WTC11 (cell line): ENCODE data around the gene TSEN54. TPM values are rescaled to one million over a fixed set of nuclear protein-coding genes. Genes with fewer than 3 reads are reported as not detected.
A peak's percentile ranks its signal among the peaks of the same experiment; 100 is the strongest.

Source experiments
- ATAC-seq: fragments of 200-7000 bp; cut with Tn5 transposase; 2 replicates; pipeline ENCODE4 v1.10.0; 2021; ENCODE audit warnings: mild to moderate bottlenecking, moderate library complexity
- CTCF ChIA-PET: fragments of 300-600 bp; sonication (Branson Sonifier 250); formaldehyde crosslinking; loops from one replicate; lab custom pipeline; 2021; ENCODE audit warnings: antibody characterized with exemption; lab: Charles Lee
- POLR2A ChIA-PET: fragments of 350-600 bp; sonication (Branson Sonifier 250); formaldehyde crosslinking; loops from one replicate; lab custom pipeline; 2021; ENCODE audit warnings: antibody characterized with exemption; lab: Charles Lee
- DNase-seq: peaks from one replicate; pipeline ENCODE4 v3.0.0; 2021; ENCODE audit warnings: low spot score
- H3K27ac Mint-ChIP-seq: 2 replicates; pipeline ENCODE4 v1.8.0; 2021; ENCODE audit warnings: mixed read lengths
- H3K27me3 Mint-ChIP-seq: 2 replicates; pipeline ENCODE4 v1.8.0; 2021; ENCODE audit warnings: low read depth, mild to moderate bottlenecking, moderate library complexity, mixed read lengths
- H3K36me3 Mint-ChIP-seq: 2 replicates; pipeline ENCODE4 v1.8.0; 2021; ENCODE audit warnings: mixed read lengths
- H3K4me1 Mint-ChIP-seq: 2 replicates; pipeline ENCODE4 v1.8.0; 2022; ENCODE audit warnings: mixed read lengths
- H3K4me3 Mint-ChIP-seq: 2 replicates; pipeline ENCODE4 v1.8.0; 2021; ENCODE audit warnings: mild to moderate bottlenecking, moderate library complexity, mixed read lengths
- H3K9me3 Mint-ChIP-seq: 2 replicates; pipeline ENCODE4 v1.8.0; 2021; ENCODE audit warnings: mixed read lengths
- CREB1 ChIP-seq: sonication (generic); formaldehyde crosslinking; IDR thresholded peaks from 2 replicates; pipeline ENCODE4 v1.8.0; 2023; ENCODE audit warnings: mild to moderate bottlenecking, missing genetic modification reagents
- CREM ChIP-seq: sonication (generic); formaldehyde crosslinking; IDR thresholded peaks from 2 replicates; pipeline ENCODE4 v1.8.1; 2022; ENCODE audit warnings: mild to moderate bottlenecking, missing genetic modification reagents, moderate library complexity
- GABPB1 ChIP-seq: sonication (generic); formaldehyde crosslinking; IDR thresholded peaks from 2 replicates; pipeline ENCODE4 v1.8.1; 2023; ENCODE audit warnings: mild to moderate bottlenecking, missing genetic modification reagents
- HMGA2 ChIP-seq: fragments of 250-450 bp; sonication (Bioruptor Pico); IDR thresholded peaks from 2 replicates; pipeline ENCODE4 v1.4.0; 2021; ENCODE audit warnings: mild to moderate bottlenecking, moderate library complexity
- IRF2 ChIP-seq: sonication (generic); formaldehyde crosslinking; IDR thresholded peaks from 2 replicates; pipeline ENCODE4 v1.8.0; 2022; ENCODE audit warnings: low read depth, missing genetic modification reagents, borderline replicate concordance
- NFYB ChIP-seq: sonication (generic); formaldehyde crosslinking; conservative IDR thresholded peaks from 2 replicates; pipeline ENCODE4 v1.8.0; 2022; ENCODE audit warnings: low read depth, missing genetic modification reagents
- NR1H2 ChIP-seq: sonication (generic); formaldehyde crosslinking; IDR thresholded peaks from 2 replicates; pipeline ENCODE4 v1.9.0; 2021; ENCODE audit warnings: mild to moderate bottlenecking, moderate library complexity, missing genetic modification reagents
- SMAD3 ChIP-seq: sonication (generic); formaldehyde crosslinking; IDR thresholded peaks from 2 replicates; pipeline ENCODE4 v1.8.0; 2022; ENCODE audit warnings: missing genetic modification reagents, mild to moderate bottlenecking, borderline replicate concordance
- TEAD4 ChIP-seq: sonication (generic); formaldehyde crosslinking; IDR thresholded peaks from 2 replicates; pipeline ENCODE4 v1.8.0; 2022; ENCODE audit warnings: mild to moderate bottlenecking, missing genetic modification reagents
- ZNF423 ChIP-seq: fragments of 250-450 bp; sonication (Bioruptor Pico); IDR thresholded peaks from 2 replicates; pipeline ENCODE4 v2.1.2; 2022; ENCODE audit warnings: mild to moderate bottlenecking, moderate library complexity
- ZNF671 ChIP-seq: fragments of 250-450 bp; sonication (Bioruptor Pico); IDR thresholded peaks from 2 replicates; pipeline ENCODE4 v1.8.0; 2021; ENCODE audit warnings: mild to moderate bottlenecking
- total RNA-seq: library from RNA; stranded (reverse); gene quantifications from 3 replicates; pipeline ENCODE4 v1.2.3, GENCODE V29; 2021
- TF ChIP-seq, protein P1 (sequence below): fragments of 250-450 bp; sonication (Bioruptor Pico); IDR thresholded peaks from 2 replicates; pipeline ENCODE4 v2.1.2; 2022; ENCODE audit warnings: mild to moderate bottlenecking, moderate library complexity
- TF ChIP-seq, protein P2 (sequence below): sonication (generic); formaldehyde crosslinking; IDR thresholded peaks from 2 replicates; pipeline ENCODE4 v1.8.1; 2022; ENCODE audit warnings: mild to moderate bottlenecking, moderate library complexity, missing genetic modification reagents
- TF ChIP-seq, protein P3 (sequence below): sonication (generic); formaldehyde crosslinking; IDR thresholded peaks from 2 replicates; pipeline ENCODE4 v1.8.0; 2023; ENCODE audit warnings: missing genetic modification reagents, mild to moderate bottlenecking, borderline replicate concordance

TSEN54 gene
- total RNA-seq, 1 experiment from 2014 or later, result 53.4 TPM

DNA sequence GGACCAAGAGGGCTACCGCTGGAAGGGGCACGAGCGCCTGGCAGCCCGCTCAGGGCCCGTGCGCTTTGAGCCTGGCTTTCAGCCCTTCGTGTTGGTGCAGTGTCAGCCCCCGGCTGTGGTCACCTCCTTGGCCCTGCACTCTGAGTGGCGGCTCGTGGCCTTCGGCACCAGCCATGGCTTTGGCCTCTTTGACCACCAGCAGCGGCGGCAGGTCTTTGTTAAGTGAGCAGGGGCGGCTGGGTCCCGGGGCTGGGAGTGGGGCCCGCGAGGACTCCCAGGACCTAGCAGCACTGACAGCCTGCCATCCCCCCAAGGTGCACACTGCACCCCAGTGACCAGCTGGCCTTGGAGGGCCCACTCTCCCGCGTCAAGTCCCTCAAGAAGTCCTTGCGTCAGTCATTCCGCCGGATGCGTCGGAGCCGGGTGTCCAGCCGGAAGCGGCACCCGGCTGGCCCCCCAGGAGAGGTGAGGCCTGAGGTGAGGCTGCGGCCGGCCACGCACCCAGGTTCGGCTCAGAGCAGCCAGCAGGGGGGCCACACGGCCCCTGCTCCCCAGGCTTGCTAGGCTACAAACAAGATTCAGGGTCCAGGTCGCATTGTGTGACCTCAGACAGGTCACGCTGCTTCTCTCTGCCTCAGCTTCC, 53.8 kb downstream of the TSEN54 start:
- ATAC-seq, result no peak
- TF ChIP-seq ZNF423 (CRISPR knock-in tag) (no peak), TEAD4 (no peak), GABPB1 (CRISPR knock-in tag) (no peak), SMAD3 (CRISPR knock-in tag) (no peak), ZNF671 (CRISPR knock-in tag) (no peak), NR1H2 (CRISPR knock-in tag) (no peak)
- TF ChIP-seq, protein P1, sequence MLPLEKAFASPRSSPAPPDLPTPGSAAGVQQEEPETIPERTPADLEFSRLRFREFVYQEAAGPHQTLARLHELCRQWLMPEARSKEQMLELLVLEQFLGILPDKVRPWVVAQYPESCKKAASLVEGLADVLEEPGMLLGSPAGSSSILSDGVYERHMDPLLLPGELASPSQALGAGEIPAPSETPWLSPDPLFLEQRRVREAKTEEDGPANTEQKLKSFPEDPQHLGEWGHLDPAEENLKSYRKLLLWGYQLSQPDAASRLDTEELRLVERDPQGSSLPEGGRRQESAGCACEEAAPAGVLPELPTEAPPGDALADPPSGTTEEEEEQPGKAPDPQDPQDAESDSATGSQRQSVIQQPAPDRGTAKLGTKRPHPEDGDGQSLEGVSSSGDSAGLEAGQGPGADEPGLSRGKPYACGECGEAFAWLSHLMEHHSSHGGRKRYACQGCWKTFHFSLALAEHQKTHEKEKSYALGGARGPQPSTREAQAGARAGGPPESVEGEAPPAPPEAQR (CRISPR knock-in tag), result no peak
- TF ChIP-seq, protein P2, sequence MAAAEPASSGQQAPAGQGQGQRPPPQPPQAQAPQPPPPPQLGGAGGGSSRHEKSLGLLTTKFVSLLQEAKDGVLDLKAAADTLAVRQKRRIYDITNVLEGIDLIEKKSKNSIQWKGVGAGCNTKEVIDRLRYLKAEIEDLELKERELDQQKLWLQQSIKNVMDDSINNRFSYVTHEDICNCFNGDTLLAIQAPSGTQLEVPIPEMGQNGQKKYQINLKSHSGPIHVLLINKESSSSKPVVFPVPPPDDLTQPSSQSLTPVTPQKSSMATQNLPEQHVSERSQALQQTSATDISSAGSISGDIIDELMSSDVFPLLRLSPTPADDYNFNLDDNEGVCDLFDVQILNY (CRISPR knock-in tag), result no peak
- TF ChIP-seq, protein P3, sequence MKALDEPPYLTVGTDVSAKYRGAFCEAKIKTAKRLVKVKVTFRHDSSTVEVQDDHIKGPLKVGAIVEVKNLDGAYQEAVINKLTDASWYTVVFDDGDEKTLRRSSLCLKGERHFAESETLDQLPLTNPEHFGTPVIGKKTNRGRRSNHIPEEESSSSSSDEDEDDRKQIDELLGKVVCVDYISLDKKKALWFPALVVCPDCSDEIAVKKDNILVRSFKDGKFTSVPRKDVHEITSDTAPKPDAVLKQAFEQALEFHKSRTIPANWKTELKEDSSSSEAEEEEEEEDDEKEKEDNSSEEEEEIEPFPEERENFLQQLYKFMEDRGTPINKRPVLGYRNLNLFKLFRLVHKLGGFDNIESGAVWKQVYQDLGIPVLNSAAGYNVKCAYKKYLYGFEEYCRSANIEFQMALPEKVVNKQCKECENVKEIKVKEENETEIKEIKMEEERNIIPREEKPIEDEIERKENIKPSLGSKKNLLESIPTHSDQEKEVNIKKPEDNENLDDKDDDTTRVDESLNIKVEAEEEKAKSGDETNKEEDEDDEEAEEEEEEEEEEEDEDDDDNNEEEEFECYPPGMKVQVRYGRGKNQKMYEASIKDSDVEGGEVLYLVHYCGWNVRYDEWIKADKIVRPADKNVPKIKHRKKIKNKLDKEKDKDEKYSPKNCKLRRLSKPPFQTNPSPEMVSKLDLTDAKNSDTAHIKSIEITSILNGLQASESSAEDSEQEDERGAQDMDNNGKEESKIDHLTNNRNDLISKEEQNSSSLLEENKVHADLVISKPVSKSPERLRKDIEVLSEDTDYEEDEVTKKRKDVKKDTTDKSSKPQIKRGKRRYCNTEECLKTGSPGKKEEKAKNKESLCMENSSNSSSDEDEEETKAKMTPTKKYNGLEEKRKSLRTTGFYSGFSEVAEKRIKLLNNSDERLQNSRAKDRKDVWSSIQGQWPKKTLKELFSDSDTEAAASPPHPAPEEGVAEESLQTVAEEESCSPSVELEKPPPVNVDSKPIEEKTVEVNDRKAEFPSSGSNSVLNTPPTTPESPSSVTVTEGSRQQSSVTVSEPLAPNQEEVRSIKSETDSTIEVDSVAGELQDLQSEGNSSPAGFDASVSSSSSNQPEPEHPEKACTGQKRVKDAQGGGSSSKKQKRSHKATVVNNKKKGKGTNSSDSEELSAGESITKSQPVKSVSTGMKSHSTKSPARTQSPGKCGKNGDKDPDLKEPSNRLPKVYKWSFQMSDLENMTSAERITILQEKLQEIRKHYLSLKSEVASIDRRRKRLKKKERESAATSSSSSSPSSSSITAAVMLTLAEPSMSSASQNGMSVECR (CRISPR knock-in tag), result no peak
- DNase-seq, result no peak
- ChIA-PET POLR2A (no interaction called here), CTCF (interaction anchor here (0.9 to 1.0 kb wide), 2 partner anchors 40 to 64 kb away, joined by 3 read pairs; no protein-coding TSS in a partner anchor)
- Mint-ChIP-seq H3K9me3 (no peaks in the 10 kb centered on the region), H3K27me3 (no peaks in the 10 kb centered on the region), H3K4me3 (no peak overlapping the region), H3K36me3 (peaks cover 3% of the 10 kb centered on the region; the same call in 1 of the 2 replicates), H3K4me1 (no peaks in the 10 kb centered on the region), H3K27ac (no peak overlapping the region)

DNA sequence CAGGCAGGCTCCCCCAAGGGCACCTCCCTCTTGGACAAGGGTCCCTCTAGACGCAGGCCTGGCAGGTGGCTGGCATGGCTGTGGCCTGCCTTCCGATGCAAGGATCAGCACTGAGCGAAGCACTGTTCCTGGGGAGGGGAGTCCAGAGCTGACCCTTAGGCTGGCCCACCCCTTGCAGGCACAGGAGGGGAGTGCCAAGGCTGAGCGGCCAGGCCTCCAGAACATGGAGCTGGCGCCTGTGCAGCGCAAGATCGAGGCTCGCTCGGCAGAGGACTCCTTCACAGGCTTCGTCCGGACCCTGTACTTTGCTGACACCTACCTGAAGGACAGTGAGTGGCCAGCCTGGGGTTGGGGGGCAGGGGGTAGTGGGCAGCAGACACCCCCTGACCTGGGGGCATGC, 54.4 kb downstream of the TSEN54 start:
- H3K4me1 Mint-ChIP-seq, result no peaks in the 10 kb centered on the region
- DNase-seq, result no peak
- no peak overlapping the region for H3K4me3 Mint-ChIP-seq
- TF ChIP-seq NFYB (CRISPR knock-in tag), result no peak
- no peak for TF ChIP-seq CREB1 (CRISPR knock-in tag)
- TF ChIP-seq CREM (CRISPR knock-in tag), result no peak
- TF ChIP-seq, protein P2 (CRISPR knock-in tag), result no peak
- TF ChIP-seq HMGA2 (CRISPR knock-in tag), result no peak
- no peak for TF ChIP-seq IRF2 (CRISPR knock-in tag)
- ChIA-PET CTCF (interaction anchor here (1.2 kb wide), 1 partner anchor 310 kb away, joined by 3 read pairs; the partner anchor contains the start of genes GGA3 and MRPS7), POLR2A (no interaction called here)
- no peak for ATAC-seq
- no peaks in the 10 kb centered on the region for H3K27me3 Mint-ChIP-seq
- H3K9me3 Mint-ChIP-seq, result no peaks in the 10 kb centered on the region
- peaks cover 3% of the 10 kb centered on the region; the same call in 1 of the 2 replicates for H3K36me3 Mint-ChIP-seq
- H3K27ac Mint-ChIP-seq, result 0 out of 2 replicates have a peak overlapping the region, but pooled peaks have one; percentile 65
